K562 (cell line): ENCODE data around the gene ZNF800.

ENCODE experiments used
- BRD4 ChIP-seq: fragments of 200-600 bp; sonication (generic); IDR thresholded peaks from 2 replicates; pipeline ENCODE4 v1.6.1; 2017; ENCODE audit warnings: inconsistent platforms
- CEBPB ChIP-seq: fragments of 450-650 bp; IDR thresholded peaks from 2 replicates; pipeline ENCODE4 v1.6.1; 2016; ENCODE audit warnings: missing genetic modification characterization, missing compliant biosample characterization
- CHD1 ChIP-seq: fragments of 200-600 bp; sonication (generic); IDR thresholded peaks from one replicate; pipeline ENCODE4 v1.6.1; 2012; ENCODE audit warnings: mild to moderate bottlenecking, moderate library complexity, low read length, inconsistent platforms
- EZH2 ChIP-seq: IDR thresholded peaks from 2 replicates; pipeline ENCODE4 v1.6.1; 2012; ENCODE audit warnings: low read depth, mild to moderate bottlenecking, inconsistent platforms, low read length, borderline replicate concordance
- NFYB ChIP-seq: IDR thresholded peaks from 2 replicates; pipeline ENCODE4 v1.6.1; 2011; ENCODE audit warnings: mild to moderate bottlenecking, moderate library complexity; ENCODE audit not compliant: insufficient read length; ENCODE audit errors: extremely low read depth
- RBFOX2 ChIP-seq: fragments of 200-400 bp; formaldehyde crosslinking; IDR thresholded peaks from 2 replicates; pipeline ENCODE4 v1.6.1; 2017; ENCODE audit warnings: low read depth, mild to moderate bottlenecking, low read length, moderate library complexity
- ZBTB8A ChIP-seq: fragments of 450-650 bp; IDR thresholded peaks from 2 replicates; pipeline ENCODE4 v1.6.1; 2018; ENCODE audit warnings: mild to moderate bottlenecking, moderate library complexity; ENCODE audit not compliant: partially characterized antibody
- ZNF274 ChIP-seq: IDR thresholded peaks from 2 replicates; pipeline ENCODE4 v1.6.1; 2011; ENCODE audit warnings: low read depth, mild to moderate bottlenecking, low read length, moderate library complexity, borderline replicate concordance
- ZNF507 ChIP-seq: conservative IDR thresholded peaks from 2 replicates; pipeline ENCODE4 v1.6.1; 2017; ENCODE audit warnings: missing genetic modification characterization, missing compliant biosample characterization
- TF ChIP-seq, protein P1 (sequence below), 3 experiments: IDR thresholded peaks in 2 of 3; conservative IDR thresholded peaks in 1 of 3; 2 replicates each; pipeline ENCODE4 v1.5.1; 2011 to 2012; ENCODE audit warnings: low read length in 3 of 3, mild to moderate bottlenecking in 3 of 3, control low read depth in 2 of 3, improper control_type of control experiment in 1 of 3, inconsistent platforms in 1 of 3, low read depth in 1 of 3, mixed read lengths in 1 of 3, moderate library complexity in 1 of 3; ENCODE audit not compliant: insufficient read depth in 2 of 3
- TF ChIP-seq, protein P2 (sequence below), 2 experiments: IDR thresholded peaks in 1 of 2; conservative IDR thresholded peaks in 1 of 2; 2 replicates each; pipeline ENCODE4 v1.6.1; 2016; ENCODE audit warnings: low read depth in 2 of 2, mild to moderate bottlenecking in 1 of 2, missing compliant biosample characterization in 1 of 2, missing genetic modification characterization in 1 of 2, moderate library complexity in 1 of 2
- TF ChIP-seq, protein P3 (sequence below): fragments of 450-650 bp; conservative IDR thresholded peaks from 2 replicates; pipeline ENCODE4 v1.6.1; 2016; ENCODE audit warnings: missing genetic modification characterization, low read depth, mild to moderate bottlenecking, missing compliant biosample characterization, moderate library complexity

DNA sequence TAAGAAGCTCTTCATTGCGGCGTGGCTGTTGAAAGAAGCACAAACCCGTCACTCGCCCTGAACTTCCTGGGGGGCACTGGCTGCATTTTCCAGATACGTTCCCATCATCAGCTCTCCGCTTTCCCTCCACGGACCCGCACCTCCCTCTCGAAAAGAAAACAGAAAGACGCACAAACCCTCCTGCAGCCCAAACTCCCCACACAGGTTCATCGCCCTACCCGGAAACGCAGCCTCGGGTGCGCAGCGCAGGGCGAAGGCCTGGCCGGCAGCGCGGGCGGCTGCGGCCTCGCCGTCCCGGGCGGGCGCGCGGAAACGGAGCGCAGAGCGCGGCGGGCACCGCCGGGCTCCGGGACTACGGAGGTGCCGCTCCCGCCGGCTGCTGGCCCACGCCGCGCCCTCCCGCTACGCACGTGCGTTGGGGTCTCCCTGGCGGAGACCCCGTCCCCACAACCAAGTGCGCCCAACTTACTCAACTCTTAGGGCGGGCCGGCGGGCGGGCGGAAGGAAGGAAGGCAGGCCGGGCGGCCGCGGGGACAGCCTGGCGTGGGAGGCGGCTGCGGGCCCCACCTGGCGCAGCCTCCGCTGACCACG lies 822 bp downstream of the ZNF800 start:
- TF ChIP-seq CEBPB (tag) (no peak), ZNF507 (no peak), CHD1 (no peak), EZH2 (no peak), BRD4 (no peak), ZBTB8A (no peak), ZNF274 (no peak), RBFOX2 (no peak), NFYB (no peak)
- TF ChIP-seq, protein P1, sequence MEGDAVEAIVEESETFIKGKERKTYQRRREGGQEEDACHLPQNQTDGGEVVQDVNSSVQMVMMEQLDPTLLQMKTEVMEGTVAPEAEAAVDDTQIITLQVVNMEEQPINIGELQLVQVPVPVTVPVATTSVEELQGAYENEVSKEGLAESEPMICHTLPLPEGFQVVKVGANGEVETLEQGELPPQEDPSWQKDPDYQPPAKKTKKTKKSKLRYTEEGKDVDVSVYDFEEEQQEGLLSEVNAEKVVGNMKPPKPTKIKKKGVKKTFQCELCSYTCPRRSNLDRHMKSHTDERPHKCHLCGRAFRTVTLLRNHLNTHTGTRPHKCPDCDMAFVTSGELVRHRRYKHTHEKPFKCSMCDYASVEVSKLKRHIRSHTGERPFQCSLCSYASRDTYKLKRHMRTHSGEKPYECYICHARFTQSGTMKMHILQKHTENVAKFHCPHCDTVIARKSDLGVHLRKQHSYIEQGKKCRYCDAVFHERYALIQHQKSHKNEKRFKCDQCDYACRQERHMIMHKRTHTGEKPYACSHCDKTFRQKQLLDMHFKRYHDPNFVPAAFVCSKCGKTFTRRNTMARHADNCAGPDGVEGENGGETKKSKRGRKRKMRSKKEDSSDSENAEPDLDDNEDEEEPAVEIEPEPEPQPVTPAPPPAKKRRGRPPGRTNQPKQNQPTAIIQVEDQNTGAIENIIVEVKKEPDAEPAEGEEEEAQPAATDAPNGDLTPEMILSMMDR (IDR thresholded peaks at IDR 0.05 in 2 of 3, conservative IDR thresholded peaks at IDR 0.05 in 1 of 3; ENCODE audit: insufficient read depth in 2 of 3, low read depth in 1 of 3, low read length in 3 of 3), result no peak
- TF ChIP-seq, protein P2, sequence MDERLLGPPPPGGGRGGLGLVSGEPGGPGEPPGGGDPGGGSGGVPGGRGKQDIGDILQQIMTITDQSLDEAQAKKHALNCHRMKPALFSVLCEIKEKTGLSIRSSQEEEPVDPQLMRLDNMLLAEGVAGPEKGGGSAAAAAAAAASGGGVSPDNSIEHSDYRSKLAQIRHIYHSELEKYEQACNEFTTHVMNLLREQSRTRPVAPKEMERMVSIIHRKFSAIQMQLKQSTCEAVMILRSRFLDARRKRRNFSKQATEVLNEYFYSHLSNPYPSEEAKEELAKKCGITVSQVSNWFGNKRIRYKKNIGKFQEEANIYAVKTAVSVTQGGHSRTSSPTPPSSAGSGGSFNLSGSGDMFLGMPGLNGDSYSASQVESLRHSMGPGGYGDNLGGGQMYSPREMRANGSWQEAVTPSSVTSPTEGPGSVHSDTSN (CRISPR knock-in tag; IDR thresholded peaks at IDR 0.05; ENCODE audit: low read depth), result no peak
- TF ChIP-seq, protein P2 (tag; conservative IDR thresholded peaks at IDR 0.05; ENCODE audit: low read depth), result no peak
- TF ChIP-seq, protein P3, sequence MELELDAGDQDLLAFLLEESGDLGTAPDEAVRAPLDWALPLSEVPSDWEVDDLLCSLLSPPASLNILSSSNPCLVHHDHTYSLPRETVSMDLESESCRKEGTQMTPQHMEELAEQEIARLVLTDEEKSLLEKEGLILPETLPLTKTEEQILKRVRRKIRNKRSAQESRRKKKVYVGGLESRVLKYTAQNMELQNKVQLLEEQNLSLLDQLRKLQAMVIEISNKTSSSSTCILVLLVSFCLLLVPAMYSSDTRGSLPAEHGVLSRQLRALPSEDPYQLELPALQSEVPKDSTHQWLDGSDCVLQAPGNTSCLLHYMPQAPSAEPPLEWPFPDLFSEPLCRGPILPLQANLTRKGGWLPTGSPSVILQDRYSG (tag), result no peak
